Calu3 (cell line): ENCODE data around the gene GOLGA5. TPM values are rescaled to one million over a fixed set of nuclear protein-coding genes. Genes with fewer than 3 reads are reported as not detected.

ENCODE experiments used
- BruUV-seq: library from RNA; stranded (reverse); fragments of 400-500 nt; replicated peaks from 2 replicates; lab custom pipeline; 2021; lab: Mats Ljungman, UMichigan
- CTCF ChIA-PET: fragments of 300-600 bp; sonication (Branson Sonifier 250); formaldehyde crosslinking; loops from one replicate; lab custom pipeline; 2022; ENCODE audit warnings: antibody characterized with exemption; lab: Charles Lee
- DNase-seq: peaks from one replicate; pipeline ENCODE4 v3.0.0; 2022
- H3K27ac Mint-ChIP-seq: one replicate; pipeline ENCODE4 v1.8.0; 2022; ENCODE audit warnings: mixed read lengths; ENCODE audit not compliant: unreplicated experiment
- H3K27me3 Mint-ChIP-seq: one replicate; pipeline ENCODE4 v1.8.0; 2022; ENCODE audit warnings: mixed read lengths; ENCODE audit not compliant: unreplicated experiment
- H3K36me3 Mint-ChIP-seq: one replicate; pipeline ENCODE4 v1.8.0; 2022; ENCODE audit warnings: mild to moderate bottlenecking, moderate library complexity, mixed read lengths; ENCODE audit not compliant: insufficient read depth, unreplicated experiment
- H3K4me1 Mint-ChIP-seq: one replicate; pipeline ENCODE4 v1.8.0; 2022; ENCODE audit warnings: mild to moderate bottlenecking, low read depth, mixed read lengths; ENCODE audit not compliant: unreplicated experiment
- H3K4me3 Mint-ChIP-seq: one replicate; pipeline ENCODE4 v1.8.0; 2022; ENCODE audit warnings: mild to moderate bottlenecking, low read depth, moderate library complexity, mixed read lengths; ENCODE audit not compliant: unreplicated experiment
- H3K9me3 Mint-ChIP-seq: one replicate; pipeline ENCODE4 v1.8.0; 2022; ENCODE audit warnings: low read depth, mixed read lengths; ENCODE audit not compliant: unreplicated experiment
- CTCF ChIP-seq: fragments of 200-600 bp; IDR thresholded peaks from one replicate; pipeline ENCODE4 v1.8.0; 2022; ENCODE audit warnings: antibody characterized with exemption; ENCODE audit not compliant: unreplicated experiment
- intact Hi-C: fragments of 100-400 bp; cut with micrococcal nuclease; formaldehyde crosslinking; loops from one replicate; pipeline ENCODE4 v1.10.0; 2022; ENCODE audit not compliant: unreplicated experiment
- total RNA-seq: library from RNA; stranded (reverse); gene quantifications from 2 replicates; pipeline ENCODE4 v1.2.3, GENCODE V29; 2022

GOLGA5 gene
- total RNA-seq, 1 experiment from 2014 or later: 27.8 TPM

- TF ChIP-seq CTCF: no peak
- Mint-ChIP-seq H3K27ac (no peak overlapping the region), H3K4me3 (no peak overlapping the region), H3K36me3 (peaks cover 13% of the 10 kb centered on the region), H3K4me1 (peaks cover 33% of the 10 kb centered on the region), H3K9me3 (peaks cover 11% of the 10 kb centered on the region), H3K27me3 (no peaks in the 10 kb centered on the region)
- DNase-seq: no peak
- intact Hi-C loops: loop anchor here (10.0 kb wide), 1 partner anchor 105 kb away; no protein-coding TSS in a partner anchor
- CTCF ChIA-PET: no interaction called here
- BruUV-seq: no TSS peak
Measured at GRCh38 chr14:92789457-92790089, 4.5 kb upstream of the GOLGA5 start.

DNA sequence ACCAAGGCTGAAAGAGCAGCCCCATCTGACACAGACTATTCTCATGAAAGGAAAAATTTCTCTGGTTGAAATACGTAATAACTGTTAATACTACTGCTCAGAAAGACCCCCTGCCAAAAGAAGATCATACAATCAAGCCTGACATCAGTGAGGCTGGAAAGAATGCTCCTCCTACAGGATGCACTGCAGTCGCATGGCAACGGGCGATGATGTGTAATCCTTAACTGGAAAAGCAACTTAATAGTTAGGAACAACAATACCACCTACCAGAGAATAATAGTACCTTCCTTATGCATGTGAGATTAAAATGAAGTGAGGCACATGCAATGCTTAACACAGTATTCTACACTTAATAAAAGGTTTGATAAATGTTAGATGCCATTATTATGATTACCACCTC lies 1.2 kb upstream of the GOLGA5 start:
- Mint-ChIP-seq H3K4me3 (no peak overlapping the region), H3K27me3 (no peaks in the 10 kb centered on the region), H3K4me1 (peaks cover 12% of the 10 kb centered on the region), H3K27ac (no peak overlapping the region), H3K36me3 (peaks cover 21% of the 10 kb centered on the region), H3K9me3 (peaks cover 11% of the 10 kb centered on the region)
- DNase-seq: no peak
- intact Hi-C loops: no loop called here
- TF ChIP-seq CTCF: no peak
- CTCF ChIA-PET: no interaction called here
- no TSS peak for BruUV-seq

GRCh38 chr14:92794547-92794941 lies 439 bp downstream of the GOLGA5 start:
- peaks cover 12% of the 10 kb centered on the region for H3K4me1 Mint-ChIP-seq
- no peak for TF ChIP-seq CTCF
- peaks cover 7% of the 10 kb centered on the region for H3K9me3 Mint-ChIP-seq
- peak overlapping the region; percentile 99 for H3K27ac Mint-ChIP-seq
- BruUV-seq: no TSS peak
- no peaks in the 10 kb centered on the region for H3K27me3 Mint-ChIP-seq
- intact Hi-C loops: no loop called here
- peak overlapping the region; percentile 97 for H3K4me3 Mint-ChIP-seq
- H3K36me3 Mint-ChIP-seq: peaks cover 21% of the 10 kb centered on the region
- DNase-seq: no peak
- CTCF ChIA-PET: interaction anchor here (0.5 to 0.9 kb wide), 3 partner anchors 27 to 643 kb away, joined by 3 to 4 read pairs (median 3); partner anchors contain the start of gene UBR7

DNA sequence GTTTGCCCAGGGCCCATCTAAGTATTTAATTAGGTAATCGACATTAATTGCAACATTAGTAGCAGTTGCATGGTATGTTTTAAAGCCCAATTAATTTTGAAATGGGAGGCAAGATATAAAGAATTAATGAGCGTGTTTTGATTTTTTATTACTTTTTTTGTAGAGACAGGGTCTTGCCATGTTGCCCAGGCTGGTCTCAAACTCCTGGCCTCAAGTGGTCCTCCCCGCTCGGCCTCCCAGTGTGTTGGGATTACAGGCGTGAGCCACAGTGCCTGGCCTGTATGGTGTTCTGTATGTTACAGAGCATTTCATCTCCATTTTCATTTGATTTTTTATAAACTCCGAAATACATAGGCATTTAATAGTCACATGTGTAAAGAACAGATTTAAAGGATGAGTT lies 856 bp downstream of the GOLGA5 start:
- no peak for DNase-seq
- peak overlapping the region; percentile 97 for H3K4me3 Mint-ChIP-seq
- CTCF ChIA-PET: interaction anchor here (0.7 kb wide), 1 partner anchor 11 kb away, joined by 4 read pairs; no protein-coding TSS in a partner anchor
- TSS peak; percentile 48 for BruUV-seq
- H3K36me3 Mint-ChIP-seq: peaks cover 21% of the 10 kb centered on the region
- TF ChIP-seq CTCF: no peak
- peak overlapping the region; percentile 99 for H3K27ac Mint-ChIP-seq
- peaks cover 4% of the 10 kb centered on the region for H3K9me3 Mint-ChIP-seq
- intact Hi-C loops: no loop called here
- peaks cover 16% of the 10 kb centered on the region for H3K4me1 Mint-ChIP-seq
- H3K27me3 Mint-ChIP-seq: no peaks in the 10 kb centered on the region
